Ovary (tissue), 3 donors: ENCODE results near the gene SH3GL1.

Experiments used
- CTCF ChIP-seq, 3 donors: fragments of 450-650 bp in 2 of 3; fragments of 200-600 bp in 1 of 3; IDR thresholded peaks; one replicate each; pipeline versions ENCODE4 v1.5.1 to v1.8.0; 2016 to 2022; ENCODE audit warnings: antibody characterized with exemption in 3 of 3, mild to moderate bottlenecking in 1 of 3
- POLR2A ChIP-seq: fragments of 450-650 bp; IDR thresholded peaks from one replicate; pipeline ENCODE4 v1.6.1; 2017; ENCODE audit warnings: antibody characterized with exemption, mild to moderate bottlenecking, moderate library complexity
- donor health status: DM: no; HTN: no; CAD: no.

GRCh38 chr19:4425537-4425936 lies 25.2 kb upstream of the SH3GL1 start:
- TF ChIP-seq CTCF (IDR thresholded peaks at IDR 0.05) (no peak), POLR2A (no peak)
